WTC11 (cell line): ENCODE measurements around the gene TNPO3. TPM values are rescaled to one million over a fixed set of nuclear protein-coding genes. Genes with fewer than 3 reads are reported as not detected.

Experiments used
- ATAC-seq: fragments of 200-7000 bp; cut with Tn5 transposase; 2 replicates; pipeline ENCODE4 v1.10.0; 2021; ENCODE audit warnings: mild to moderate bottlenecking, moderate library complexity
- CTCF ChIA-PET: fragments of 300-600 bp; sonication (Branson Sonifier 250); formaldehyde crosslinking; loops from one replicate; lab custom pipeline; 2021; ENCODE audit warnings: antibody characterized with exemption; lab: Charles Lee
- POLR2A ChIA-PET: fragments of 350-600 bp; sonication (Branson Sonifier 250); formaldehyde crosslinking; loops from one replicate; lab custom pipeline; 2021; ENCODE audit warnings: antibody characterized with exemption; lab: Charles Lee
- DNase-seq: peaks from one replicate; pipeline ENCODE4 v3.0.0; 2021; ENCODE audit warnings: low spot score
- H3K27ac Mint-ChIP-seq: 2 replicates; pipeline ENCODE4 v1.8.0; 2021; ENCODE audit warnings: mixed read lengths
- H3K27me3 Mint-ChIP-seq: 2 replicates; pipeline ENCODE4 v1.8.0; 2021; ENCODE audit warnings: low read depth, mild to moderate bottlenecking, moderate library complexity, mixed read lengths
- H3K36me3 Mint-ChIP-seq: 2 replicates; pipeline ENCODE4 v1.8.0; 2021; ENCODE audit warnings: mixed read lengths
- H3K4me1 Mint-ChIP-seq: 2 replicates; pipeline ENCODE4 v1.8.0; 2022; ENCODE audit warnings: mixed read lengths
- H3K4me3 Mint-ChIP-seq: 2 replicates; pipeline ENCODE4 v1.8.0; 2021; ENCODE audit warnings: mild to moderate bottlenecking, moderate library complexity, mixed read lengths
- H3K9me3 Mint-ChIP-seq: 2 replicates; pipeline ENCODE4 v1.8.0; 2021; ENCODE audit warnings: mixed read lengths
- ETV6 ChIP-seq: sonication (generic); formaldehyde crosslinking; IDR thresholded peaks from 2 replicates; pipeline ENCODE4 v1.8.1; 2022; ENCODE audit warnings: mild to moderate bottlenecking, missing genetic modification reagents
- FOXP1 ChIP-seq: sonication (generic); formaldehyde crosslinking; IDR thresholded peaks from 2 replicates; pipeline ENCODE4 v1.8.0; 2022; ENCODE audit warnings: missing genetic modification reagents, mild to moderate bottlenecking, moderate library complexity, borderline replicate concordance
- MYBL2 ChIP-seq: sonication (generic); formaldehyde crosslinking; IDR thresholded peaks from 2 replicates; pipeline ENCODE4 v1.8.1; 2023; ENCODE audit warnings: mild to moderate bottlenecking, moderate library complexity, missing genetic modification reagents
- NFYB ChIP-seq: sonication (generic); formaldehyde crosslinking; conservative IDR thresholded peaks from 2 replicates; pipeline ENCODE4 v1.8.0; 2022; ENCODE audit warnings: low read depth, missing genetic modification reagents
- NR3C1 ChIP-seq: sonication (generic); formaldehyde crosslinking; conservative IDR thresholded peaks from 2 replicates; pipeline ENCODE4 v1.8.1; 2023; ENCODE audit warnings: low read depth, mild to moderate bottlenecking, missing genetic modification reagents
- SMAD4 ChIP-seq: sonication (generic); formaldehyde crosslinking; IDR thresholded peaks from 2 replicates; pipeline ENCODE4 v1.8.0; 2022; ENCODE audit warnings: mild to moderate bottlenecking, missing genetic modification reagents
- TEAD1 ChIP-seq: sonication (generic); formaldehyde crosslinking; IDR thresholded peaks from 2 replicates; pipeline ENCODE4 v1.8.0; 2022; ENCODE audit warnings: mild to moderate bottlenecking, missing genetic modification reagents
- TEAD4 ChIP-seq: sonication (generic); formaldehyde crosslinking; IDR thresholded peaks from 2 replicates; pipeline ENCODE4 v1.8.0; 2022; ENCODE audit warnings: mild to moderate bottlenecking, missing genetic modification reagents
- ZNF138 ChIP-seq: sonication (generic); formaldehyde crosslinking; conservative IDR thresholded peaks from 2 replicates; pipeline ENCODE4 v1.8.1; 2022; ENCODE audit warnings: mild to moderate bottlenecking, moderate library complexity, missing genetic modification reagents
- ZNF416 ChIP-seq: fragments of 250-450 bp; sonication (Bioruptor Pico); IDR thresholded peaks from 2 replicates; pipeline ENCODE4 v1.9.0; 2021; ENCODE audit warnings: mild to moderate bottlenecking, inconsistent platforms
- ZNF423 ChIP-seq: fragments of 250-450 bp; sonication (Bioruptor Pico); IDR thresholded peaks from 2 replicates; pipeline ENCODE4 v2.1.2; 2022; ENCODE audit warnings: mild to moderate bottlenecking, moderate library complexity
- total RNA-seq: library from RNA; stranded (reverse); gene quantifications from 3 replicates; pipeline ENCODE4 v1.2.3, GENCODE V29; 2021
- TF ChIP-seq, protein P1 (sequence below): sonication (generic); formaldehyde crosslinking; IDR thresholded peaks from 2 replicates; pipeline ENCODE4 v1.8.1; 2023; ENCODE audit warnings: mild to moderate bottlenecking, missing genetic modification reagents, moderate library complexity
- TF ChIP-seq, protein P2 (sequence below): sonication (generic); formaldehyde crosslinking; IDR thresholded peaks from 2 replicates; pipeline ENCODE4 v1.8.1; 2022; ENCODE audit warnings: mild to moderate bottlenecking, missing genetic modification reagents, moderate library complexity, borderline replicate concordance
- TF ChIP-seq, protein P3 (sequence below): fragments of 250-450 bp; sonication (Bioruptor Pico); IDR thresholded peaks from 2 replicates; pipeline ENCODE4 v1.9.0; 2021; ENCODE audit warnings: moderate library complexity, mild to moderate bottlenecking, inconsistent platforms, borderline replicate concordance
- TF ChIP-seq, protein P4 (sequence below): sonication (generic); formaldehyde crosslinking; IDR thresholded peaks from 2 replicates; pipeline ENCODE4 v1.8.0; 2022; ENCODE audit warnings: missing genetic modification reagents

The TNPO3 gene
- total RNA-seq, 1 experiment from 2014 or later = 91.7 TPM

DNA sequence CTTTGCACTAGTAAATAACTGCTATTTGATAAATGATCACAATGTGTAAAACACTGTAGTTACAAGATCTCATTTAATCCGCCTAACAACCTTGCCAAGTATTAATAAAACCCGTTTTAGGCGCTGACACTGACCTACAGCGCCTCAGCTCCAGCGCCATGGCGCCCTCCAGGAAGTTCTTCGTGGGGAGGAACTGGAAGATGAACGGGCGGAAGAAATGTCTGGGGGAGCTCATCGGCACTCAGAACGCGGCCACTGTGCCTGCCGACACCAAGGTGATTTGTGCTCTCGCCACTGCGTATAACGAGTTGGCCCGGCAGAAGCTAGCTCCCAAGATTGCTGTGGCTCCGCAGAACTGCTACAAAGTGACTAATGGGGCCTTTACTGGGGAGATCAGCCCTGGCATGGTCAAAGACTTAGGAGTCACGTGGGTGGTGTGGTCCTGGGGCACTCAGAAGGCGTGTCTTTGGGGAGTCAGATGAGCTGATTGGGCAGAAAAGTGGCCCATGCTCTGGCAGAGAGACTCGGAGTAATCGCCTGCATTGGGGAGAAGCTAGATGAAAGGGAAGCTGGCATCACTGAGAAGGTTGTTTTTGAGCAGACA is 1.1 kb upstream of the TNPO3 start:
- no peaks in the 10 kb centered on the region for H3K27me3 Mint-ChIP-seq
- TF ChIP-seq ZNF423 (no peak), TEAD1 (CRISPR knock-in tag) (no peak), NR3C1 (CRISPR knock-in tag) (no peak), ZNF138 (CRISPR knock-in tag) (no peak), ZNF416 (CRISPR knock-in tag) (no peak), FOXP1 (no peak), MYBL2 (no peak), TEAD4 (CRISPR knock-in tag) (no peak)
- TF ChIP-seq, protein P1, sequence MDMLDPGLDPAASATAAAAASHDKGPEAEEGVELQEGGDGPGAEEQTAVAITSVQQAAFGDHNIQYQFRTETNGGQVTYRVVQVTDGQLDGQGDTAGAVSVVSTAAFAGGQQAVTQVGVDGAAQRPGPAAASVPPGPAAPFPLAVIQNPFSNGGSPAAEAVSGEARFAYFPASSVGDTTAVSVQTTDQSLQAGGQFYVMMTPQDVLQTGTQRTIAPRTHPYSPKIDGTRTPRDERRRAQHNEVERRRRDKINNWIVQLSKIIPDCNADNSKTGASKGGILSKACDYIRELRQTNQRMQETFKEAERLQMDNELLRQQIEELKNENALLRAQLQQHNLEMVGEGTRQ = no peak
- TF ChIP-seq, protein P2, sequence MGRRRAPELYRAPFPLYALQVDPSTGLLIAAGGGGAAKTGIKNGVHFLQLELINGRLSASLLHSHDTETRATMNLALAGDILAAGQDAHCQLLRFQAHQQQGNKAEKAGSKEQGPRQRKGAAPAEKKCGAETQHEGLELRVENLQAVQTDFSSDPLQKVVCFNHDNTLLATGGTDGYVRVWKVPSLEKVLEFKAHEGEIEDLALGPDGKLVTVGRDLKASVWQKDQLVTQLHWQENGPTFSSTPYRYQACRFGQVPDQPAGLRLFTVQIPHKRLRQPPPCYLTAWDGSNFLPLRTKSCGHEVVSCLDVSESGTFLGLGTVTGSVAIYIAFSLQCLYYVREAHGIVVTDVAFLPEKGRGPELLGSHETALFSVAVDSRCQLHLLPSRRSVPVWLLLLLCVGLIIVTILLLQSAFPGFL = no peak
- TF ChIP-seq, protein P3, sequence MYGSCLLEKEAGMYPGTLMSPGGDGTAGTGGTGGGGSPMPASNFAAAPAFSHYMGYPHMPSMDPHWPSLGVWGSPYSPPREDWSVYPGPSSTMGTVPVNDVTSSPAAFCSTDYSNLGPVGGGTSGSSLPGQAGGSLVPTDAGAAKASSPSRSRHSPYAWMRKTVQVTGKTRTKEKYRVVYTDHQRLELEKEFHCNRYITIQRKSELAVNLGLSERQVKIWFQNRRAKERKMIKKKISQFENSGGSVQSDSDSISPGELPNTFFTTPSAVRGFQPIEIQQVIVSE (CRISPR knock-in tag) = no peak
- CTCF ChIA-PET = interaction anchor here (0.7 to 3.9 kb wide), 4 partner anchors 16 to 108 kb away, joined by 3 to 38 read pairs (median 4); no protein-coding TSS in a partner anchor
- ATAC-seq (no peak), DNase-seq (no peak)
- peaks cover 30% of the 10 kb centered on the region for H3K4me1 Mint-ChIP-seq
- H3K9me3 Mint-ChIP-seq = no peaks in the 10 kb centered on the region
- H3K4me3 Mint-ChIP-seq = peak overlapping the region; percentile 97
- peak overlapping the region; percentile 100; the same call in 1 of the 2 replicates for H3K27ac Mint-ChIP-seq
- 0 out of 2 replicates have a peak, but pooled peaks cover 4% of the 10 kb centered on the region for H3K36me3 Mint-ChIP-seq
- POLR2A ChIA-PET = interaction anchor here (2.2 kb wide), 1 partner anchor 36 kb away, joined by 8 read pairs; no protein-coding TSS in a partner anchor

DNA sequence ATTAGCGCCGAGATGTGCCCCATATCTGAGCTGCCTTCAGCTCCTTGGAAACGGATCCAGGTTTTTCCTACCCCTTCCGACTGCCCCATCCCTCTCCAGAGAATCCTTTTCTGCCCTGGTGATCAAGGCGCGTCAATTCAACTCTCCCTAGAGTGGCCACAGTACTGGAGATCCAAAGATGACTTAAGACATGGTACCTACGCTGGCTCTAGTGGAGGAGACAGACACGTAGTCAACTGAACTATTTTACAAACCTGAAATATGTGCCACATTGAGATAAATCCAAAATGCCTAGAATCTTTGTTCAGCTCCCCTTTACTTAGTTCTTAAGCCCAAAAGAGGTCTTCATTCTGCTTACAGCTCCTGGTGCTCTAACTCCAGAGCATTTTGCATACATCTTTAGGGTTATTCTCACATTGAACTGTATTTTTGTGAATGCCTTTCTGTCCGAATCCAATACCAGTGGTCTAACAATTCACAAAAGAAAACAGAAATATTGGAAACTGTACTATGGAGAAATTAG is 444 bp upstream of the TNPO3 start:
- ChIA-PET CTCF (interaction anchor here (0.9 to 3.9 kb wide), 8 partner anchors 11 to 172 kb away, joined by 3 to 38 read pairs (median 4); no protein-coding TSS in a partner anchor), POLR2A (interaction anchor here (0.5 to 2.2 kb wide), 8 partner anchors 10 to 887 kb away, joined by 3 to 8 read pairs (median 4); no protein-coding TSS in a partner anchor)
- no peak for TF ChIP-seq NFYB (CRISPR knock-in tag)
- TF ChIP-seq, protein P4, sequence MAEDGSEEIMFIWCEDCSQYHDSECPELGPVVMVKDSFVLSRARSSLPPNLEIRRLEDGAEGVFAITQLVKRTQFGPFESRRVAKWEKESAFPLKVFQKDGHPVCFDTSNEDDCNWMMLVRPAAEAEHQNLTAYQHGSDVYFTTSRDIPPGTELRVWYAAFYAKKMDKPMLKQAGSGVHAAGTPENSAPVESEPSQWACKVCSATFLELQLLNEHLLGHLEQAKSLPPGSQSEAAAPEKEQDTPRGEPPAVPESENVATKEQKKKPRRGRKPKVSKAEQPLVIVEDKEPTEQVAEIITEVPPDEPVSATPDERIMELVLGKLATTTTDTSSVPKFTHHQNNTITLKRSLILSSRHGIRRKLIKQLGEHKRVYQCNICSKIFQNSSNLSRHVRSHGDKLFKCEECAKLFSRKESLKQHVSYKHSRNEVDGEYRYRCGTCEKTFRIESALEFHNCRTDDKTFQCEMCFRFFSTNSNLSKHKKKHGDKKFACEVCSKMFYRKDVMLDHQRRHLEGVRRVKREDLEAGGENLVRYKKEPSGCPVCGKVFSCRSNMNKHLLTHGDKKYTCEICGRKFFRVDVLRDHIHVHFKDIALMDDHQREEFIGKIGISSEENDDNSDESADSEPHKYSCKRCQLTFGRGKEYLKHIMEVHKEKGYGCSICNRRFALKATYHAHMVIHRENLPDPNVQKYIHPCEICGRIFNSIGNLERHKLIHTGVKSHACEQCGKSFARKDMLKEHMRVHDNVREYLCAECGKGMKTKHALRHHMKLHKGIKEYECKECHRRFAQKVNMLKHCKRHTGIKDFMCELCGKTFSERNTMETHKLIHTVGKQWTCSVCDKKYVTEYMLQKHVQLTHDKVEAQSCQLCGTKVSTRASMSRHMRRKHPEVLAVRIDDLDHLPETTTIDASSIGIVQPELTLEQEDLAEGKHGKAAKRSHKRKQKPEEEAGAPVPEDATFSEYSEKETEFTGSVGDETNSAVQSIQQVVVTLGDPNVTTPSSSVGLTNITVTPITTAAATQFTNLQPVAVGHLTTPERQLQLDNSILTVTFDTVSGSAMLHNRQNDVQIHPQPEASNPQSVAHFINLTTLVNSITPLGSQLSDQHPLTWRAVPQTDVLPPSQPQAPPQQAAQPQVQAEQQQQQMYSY (CRISPR knock-in tag) = peak; percentile 44; the same call in 1 of the 2 replicates
- TF ChIP-seq ETV6 = peak; percentile 69; the same call in 1 of the 2 replicates
- no peak for TF ChIP-seq SMAD4 (CRISPR knock-in tag)
- H3K4me1 Mint-ChIP-seq = peaks cover 36% of the 10 kb centered on the region
- H3K9me3 Mint-ChIP-seq = no peaks in the 10 kb centered on the region
- peak overlapping the region; percentile 97 for H3K4me3 Mint-ChIP-seq
- ATAC-seq = peak; percentile 9
- H3K27ac Mint-ChIP-seq = peak overlapping the region; percentile 100
- 0 out of 2 replicates have a peak, but pooled peaks cover 4% of the 10 kb centered on the region for H3K36me3 Mint-ChIP-seq
- H3K27me3 Mint-ChIP-seq = no peaks in the 10 kb centered on the region
- DNase-seq = no peak
